Middle frontal gyrus (tissue), 1 donor: ENCODE results near the gene MKLN1.

Experiments
- DNase-seq: peaks from one replicate; pipeline ENCODE4 v3.0.0-alpha.2; 2015; ENCODE audit warnings: low spot score; ENCODE audit errors: extremely low spot score

MKLN1 gene

GRCh38 chr7:131544021-131544420 is 216.3 kb downstream of the MKLN1 start:
- no peak for DNase-seq

GRCh38 chr7:131544449-131545301 is 217.0 kb downstream of the MKLN1 start:
- no peak for DNase-seq

GRCh38 chr7:131546126-131546525 is 218.4 kb downstream of the MKLN1 start:
- DNase-seq = no peak
